Coronary artery (tissue), 2 donors: ENCODE measurements around the gene FERMT3.

Source experiments
- DNase-seq: peaks from one replicate; pipeline ENCODE4 v3.0.0-alpha.2; 2017; ENCODE audit warnings: low spot score
- H3K27ac ChIP-seq, 2 donors: fragments of 200-600 bp; sonication (generic); one replicate each; pipeline ENCODE4 v1.5.1; 2016 to 2019
- H3K4me3 ChIP-seq: fragments of 200-600 bp; sonication (generic); 2 replicates; pipeline ENCODE4 v1.5.1; 2016; ENCODE audit warnings: mild to moderate bottlenecking, moderate library complexity
- TF ChIP-seq, protein P1 (sequence below): fragments of 200-600 bp; sonication (generic); IDR thresholded peaks from one replicate; pipeline ENCODE4 v1.5.1; 2019; ENCODE audit warnings: antibody characterized with exemption

FERMT3 gene

DNA sequence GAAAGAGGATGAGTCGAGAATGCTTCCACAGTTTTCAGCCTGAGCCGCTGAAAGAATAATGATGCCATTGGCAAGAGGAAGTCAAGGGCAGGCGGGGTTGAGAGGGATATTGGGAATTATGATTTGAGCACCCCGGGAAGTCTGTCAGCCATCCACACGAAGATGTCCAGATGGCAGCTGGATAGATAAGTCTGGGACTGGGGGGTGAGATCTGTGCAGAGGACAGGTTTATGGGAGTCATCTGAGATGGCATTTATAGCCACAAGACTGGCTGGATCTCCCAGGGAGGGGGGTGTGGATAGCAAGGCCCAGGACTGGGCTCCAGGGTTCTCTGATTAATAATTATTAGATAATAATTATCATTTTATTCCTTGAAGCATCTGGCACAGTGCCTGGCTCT is 25.6 kb upstream of the FERMT3 start:
- DNase-seq, result no peak
- TF ChIP-seq, protein P1, sequence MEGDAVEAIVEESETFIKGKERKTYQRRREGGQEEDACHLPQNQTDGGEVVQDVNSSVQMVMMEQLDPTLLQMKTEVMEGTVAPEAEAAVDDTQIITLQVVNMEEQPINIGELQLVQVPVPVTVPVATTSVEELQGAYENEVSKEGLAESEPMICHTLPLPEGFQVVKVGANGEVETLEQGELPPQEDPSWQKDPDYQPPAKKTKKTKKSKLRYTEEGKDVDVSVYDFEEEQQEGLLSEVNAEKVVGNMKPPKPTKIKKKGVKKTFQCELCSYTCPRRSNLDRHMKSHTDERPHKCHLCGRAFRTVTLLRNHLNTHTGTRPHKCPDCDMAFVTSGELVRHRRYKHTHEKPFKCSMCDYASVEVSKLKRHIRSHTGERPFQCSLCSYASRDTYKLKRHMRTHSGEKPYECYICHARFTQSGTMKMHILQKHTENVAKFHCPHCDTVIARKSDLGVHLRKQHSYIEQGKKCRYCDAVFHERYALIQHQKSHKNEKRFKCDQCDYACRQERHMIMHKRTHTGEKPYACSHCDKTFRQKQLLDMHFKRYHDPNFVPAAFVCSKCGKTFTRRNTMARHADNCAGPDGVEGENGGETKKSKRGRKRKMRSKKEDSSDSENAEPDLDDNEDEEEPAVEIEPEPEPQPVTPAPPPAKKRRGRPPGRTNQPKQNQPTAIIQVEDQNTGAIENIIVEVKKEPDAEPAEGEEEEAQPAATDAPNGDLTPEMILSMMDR, result no peak
- Histone ChIP-seq H3K4me3 (no peak overlapping the region), H3K27ac (peak overlapping the region; percentile 77 to 85)

DNA sequence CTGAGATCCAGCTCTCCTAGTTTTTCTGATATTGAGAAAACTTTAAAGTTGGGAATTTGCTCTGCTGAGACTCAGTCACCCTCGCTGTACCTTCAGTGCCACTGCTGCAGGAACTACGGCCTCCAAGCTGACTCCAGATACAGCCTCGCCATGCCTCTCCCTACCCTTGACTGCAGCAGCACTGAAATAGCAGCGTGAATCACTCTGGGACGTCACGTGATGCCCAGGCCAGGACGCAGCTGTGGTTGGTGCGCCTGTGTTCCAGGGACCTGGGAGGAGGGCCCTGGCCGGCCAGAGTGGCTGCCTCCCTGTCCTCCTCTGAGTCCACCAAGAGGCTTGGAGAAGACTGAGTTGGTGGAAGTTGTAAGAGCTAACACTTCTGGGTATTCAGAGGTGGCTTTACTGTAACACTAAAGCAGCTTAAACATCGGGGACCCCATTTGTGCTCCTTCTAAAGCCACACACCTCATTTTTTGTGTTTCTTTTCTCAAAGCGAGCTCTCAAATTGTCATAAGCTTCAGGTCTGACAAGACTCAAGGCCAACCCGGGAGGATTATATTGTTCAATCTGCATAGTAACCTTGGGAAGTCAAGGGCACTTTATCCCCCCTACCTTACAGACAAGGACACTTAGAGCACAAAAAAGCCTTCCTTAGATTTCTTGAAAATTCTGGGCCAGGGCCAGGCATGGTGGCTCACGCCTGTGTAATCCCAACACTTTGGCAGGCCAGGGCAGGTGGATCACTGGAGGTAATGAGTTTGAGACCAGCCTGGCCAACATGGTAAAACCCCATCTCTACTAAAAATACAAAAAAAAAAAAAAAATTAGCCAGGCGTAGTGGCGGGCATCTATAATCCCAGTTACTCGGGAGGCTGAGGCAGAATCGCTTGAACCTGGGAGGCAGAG is 24.8 kb upstream of the FERMT3 start:
- Histone ChIP-seq H3K27ac (peak overlapping the region; percentile 77 to 85), H3K4me3 (peak overlapping the region; percentile 10)
- TF ChIP-seq, protein P1, result no peak
- DNase-seq, result peak; percentile 97

DNA sequence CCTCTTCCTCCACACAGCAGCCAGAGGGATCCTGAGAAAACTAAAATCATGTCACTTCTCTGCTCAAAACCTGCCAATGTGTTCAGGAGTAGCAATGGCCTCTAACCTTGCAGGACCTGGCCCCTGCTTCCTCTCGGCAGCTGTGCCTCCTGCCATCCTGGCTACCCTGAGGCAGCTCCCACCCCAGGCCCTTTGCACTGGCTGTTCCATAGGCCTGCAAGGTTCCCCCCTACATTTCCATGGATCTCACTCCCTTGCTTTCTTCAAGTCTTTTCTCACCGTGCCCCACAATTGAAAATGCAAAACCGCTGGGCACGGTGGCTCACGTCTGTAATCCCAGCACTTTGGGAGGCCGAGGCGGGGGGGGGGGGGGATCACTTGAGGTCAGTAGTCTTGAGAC is 22.6 kb upstream of the FERMT3 start:
- H3K27ac ChIP-seq, result peak overlapping the region in 1 of 2 donors; percentile 38
- TF ChIP-seq, protein P1, result no peak

DNA sequence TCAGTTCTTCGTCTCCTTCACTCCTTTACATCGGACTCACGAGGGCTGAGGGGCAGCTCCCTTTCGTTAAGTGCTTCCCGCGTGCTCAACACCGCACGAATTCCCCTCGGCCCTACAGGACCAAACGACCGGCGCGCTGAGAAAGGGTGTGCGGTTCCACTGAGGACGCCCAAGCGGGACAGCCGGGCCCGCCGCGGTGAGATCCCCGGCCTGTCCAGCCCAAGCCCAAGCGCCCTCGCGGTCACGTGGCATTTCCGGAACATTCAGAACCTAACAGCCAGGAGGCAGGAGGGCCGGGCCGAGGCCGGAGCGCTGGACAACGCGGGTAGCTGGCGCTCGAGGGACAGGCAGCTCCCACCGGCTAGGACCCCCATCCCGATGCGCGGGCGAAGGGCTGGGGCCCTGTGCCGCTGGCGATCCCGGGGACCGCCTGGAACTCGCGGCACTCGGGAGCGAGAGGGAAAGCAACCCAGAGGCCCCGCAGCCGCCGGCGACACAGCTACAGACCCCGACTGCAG is 21.3 kb upstream of the FERMT3 start:
- TF ChIP-seq, protein P1, result no peak
- Histone ChIP-seq H3K4me3 (peak overlapping the region; percentile 80), H3K27ac (peak overlapping the region; percentile 64 to 96)
- DNase-seq, result peak; percentile 97

More for the DNA sequence above, 22.6 kb upstream of the FERMT3 start:
- DNase-seq, result no peak
- H3K4me3 ChIP-seq, result no peak overlapping the region

DNA sequence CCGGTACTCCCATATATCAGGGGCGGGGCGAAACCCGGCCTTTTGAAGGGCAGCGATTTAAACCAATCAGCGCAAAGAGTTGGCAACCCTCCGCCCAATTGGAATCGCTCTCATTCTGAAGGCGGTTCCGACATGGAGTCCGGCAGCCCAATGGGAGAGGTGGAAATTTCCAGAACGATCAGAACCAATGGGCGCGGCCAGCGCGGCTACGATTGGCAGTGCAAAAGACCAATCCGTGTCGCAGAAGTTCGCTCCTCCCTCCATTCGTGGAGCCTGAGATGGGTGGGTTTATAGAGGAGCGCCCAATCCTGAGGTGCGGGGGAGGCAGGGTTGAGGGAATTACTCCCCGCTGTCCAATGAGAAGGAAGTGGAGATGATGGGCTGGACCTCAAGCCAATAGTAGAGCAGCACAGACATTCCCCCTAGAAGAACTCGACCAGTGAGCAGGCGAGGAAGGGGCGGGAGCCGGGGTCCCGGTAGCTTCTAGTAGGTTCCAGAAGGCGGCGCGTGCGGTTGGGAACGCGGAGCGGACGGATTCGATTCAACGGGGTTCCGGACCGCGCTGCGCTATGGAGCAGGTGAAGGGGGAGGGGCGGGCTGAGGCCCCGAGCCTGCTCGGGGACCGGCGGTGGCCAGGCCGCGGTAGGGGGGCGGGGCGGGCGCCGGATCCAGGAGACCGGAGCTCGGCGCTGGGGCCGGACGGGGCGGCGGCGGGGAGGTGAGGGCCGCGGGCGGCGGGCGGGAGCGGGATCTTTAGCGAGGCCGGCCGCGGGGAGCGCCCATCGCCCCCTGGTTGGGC is 20.6 kb upstream of the FERMT3 start, which contains the start of gene STIP1:
TSS of gene STIP1 (plus strand) at position 479 of the 799 bp plus-strand sequence. CDS start at position 570, 91 bp downstream.
- H3K4me3 ChIP-seq, result peak within 1 kb of the TSS; percentile 80
- peak; percentile 100 for DNase-seq
- TF ChIP-seq, protein P1, result no peak
- H3K27ac ChIP-seq, result peak within 1 kb of the TSS; percentile 79 to 96

DNA sequence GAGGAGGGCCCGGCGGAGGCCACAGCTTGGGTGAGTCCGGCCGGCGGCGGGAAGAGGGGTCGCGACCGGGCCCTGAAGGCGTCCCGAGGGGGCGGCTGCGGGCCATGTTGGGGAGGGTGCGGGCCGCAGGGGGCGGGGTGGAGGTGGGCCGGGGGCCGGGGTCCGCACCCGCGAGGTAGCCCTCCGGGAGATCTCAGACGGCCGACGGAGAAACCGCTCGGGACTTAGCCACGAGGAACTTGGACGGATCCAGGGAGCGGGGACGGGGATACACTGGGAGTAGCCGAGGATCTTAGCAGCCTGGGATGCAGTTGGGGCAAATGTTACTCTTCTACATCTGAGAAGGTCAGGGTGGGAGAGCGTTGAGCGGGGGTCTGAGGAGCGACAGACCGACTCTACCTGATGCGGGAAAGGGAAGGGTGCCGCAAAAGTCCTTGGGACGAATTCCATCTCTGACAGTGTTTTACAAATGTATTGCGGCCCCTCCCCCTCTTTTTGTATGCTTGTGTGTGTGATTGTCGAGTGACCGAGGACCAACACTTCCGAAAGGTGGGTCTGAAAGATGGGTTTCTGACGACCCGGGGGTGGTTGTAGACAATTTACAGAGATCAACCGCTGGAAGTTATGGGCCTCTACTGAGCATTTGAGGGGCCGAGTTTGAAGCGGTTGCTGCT is 19.9 kb upstream of the FERMT3 start:
- peak overlapping the region; percentile 79 to 90 for H3K27ac ChIP-seq
- no peak overlapping the region for H3K4me3 ChIP-seq
- TF ChIP-seq, protein P1, result no peak
- DNase-seq, result no peak
